ENCODE measurements around the gene SLC9A4.

The SLC9A4 gene

DNA sequence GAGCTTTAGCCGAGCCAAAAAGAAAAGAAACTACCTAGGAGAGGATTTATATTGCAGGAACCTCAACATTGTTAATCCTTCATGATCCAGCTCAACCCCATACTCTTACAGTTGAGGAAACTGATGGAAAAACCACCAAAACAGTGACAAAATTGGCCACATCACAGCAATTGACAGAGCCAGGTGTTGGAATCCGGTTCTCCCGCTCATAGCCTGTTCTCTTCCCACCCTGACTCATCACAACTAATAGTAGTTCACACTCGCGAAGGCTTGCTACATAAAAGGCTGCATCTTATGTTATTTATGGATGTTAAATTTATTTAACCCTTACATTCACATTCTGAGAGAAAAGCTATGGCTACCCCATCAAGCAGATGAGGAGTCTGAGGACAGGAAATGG is 33.7 kb downstream of the SLC9A4 start:
- Mint-ChIP-seq H3K9me3 (peaks cover 9% of the 10 kb centered on the region), H3K27me3 (peaks cover 9% of the 10 kb centered on the region), H3K4me1 (peaks cover 13% of the 10 kb centered on the region), H3K36me3 (no peaks in the 10 kb centered on the region), H3K4me3 (no peak overlapping the region), H3K27ac (no peak overlapping the region)

DNA sequence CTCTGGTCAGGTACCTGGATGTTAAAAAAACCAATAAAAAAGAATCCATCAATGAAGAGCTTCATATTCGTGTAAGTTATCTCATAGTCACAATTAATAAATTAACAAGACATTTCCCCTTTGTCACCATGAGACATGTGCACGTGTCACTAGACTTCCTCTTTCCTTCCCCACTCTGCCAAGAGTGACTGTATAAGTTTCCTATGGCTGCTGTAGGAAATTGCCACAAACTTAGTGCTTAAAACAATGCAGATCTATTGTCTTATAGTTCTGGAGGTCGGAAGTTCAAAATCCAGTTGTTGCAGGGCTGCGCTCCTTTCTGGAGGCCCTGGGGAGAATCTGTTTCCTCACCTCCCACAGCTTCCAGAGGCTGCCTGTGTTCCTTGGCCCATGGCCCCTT is 35.8 kb downstream of the SLC9A4 start:
- Mint-ChIP-seq H3K4me1 (peaks cover 13% of the 10 kb centered on the region), H3K27me3 (peaks cover 12% of the 10 kb centered on the region), H3K4me3 (no peak overlapping the region), H3K36me3 (no peaks in the 10 kb centered on the region), H3K27ac (no peak overlapping the region), H3K9me3 (peaks cover 9% of the 10 kb centered on the region)

DNA sequence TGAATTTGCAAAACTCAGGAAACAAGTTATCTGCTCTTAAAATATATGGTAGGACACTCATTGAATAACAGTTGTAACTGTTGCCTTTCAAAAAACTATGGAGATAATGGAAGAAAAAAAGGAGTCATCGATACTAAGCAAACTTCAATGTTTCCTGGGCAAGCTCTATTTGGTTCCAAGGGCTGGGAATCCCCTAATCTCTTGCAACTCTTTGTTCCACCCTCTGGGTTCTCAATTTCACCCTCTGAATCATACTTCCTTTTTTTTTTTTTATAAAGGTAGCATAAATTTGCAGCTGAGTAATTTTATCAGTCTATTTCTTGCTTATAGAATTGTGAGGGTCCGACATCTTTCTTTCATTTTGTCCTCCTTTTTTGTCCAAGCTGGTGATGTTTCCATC is 36.7 kb downstream of the SLC9A4 start:
- no peak overlapping the region for H3K4me3 Mint-ChIP-seq
- H3K27me3 Mint-ChIP-seq = peaks cover 9% of the 10 kb centered on the region
- no peaks in the 10 kb centered on the region for H3K36me3 Mint-ChIP-seq
- H3K27ac Mint-ChIP-seq = peak overlapping the region; percentile 81
- peaks cover 13% of the 10 kb centered on the region for H3K4me1 Mint-ChIP-seq
- peaks cover 9% of the 10 kb centered on the region for H3K9me3 Mint-ChIP-seq

DNA sequence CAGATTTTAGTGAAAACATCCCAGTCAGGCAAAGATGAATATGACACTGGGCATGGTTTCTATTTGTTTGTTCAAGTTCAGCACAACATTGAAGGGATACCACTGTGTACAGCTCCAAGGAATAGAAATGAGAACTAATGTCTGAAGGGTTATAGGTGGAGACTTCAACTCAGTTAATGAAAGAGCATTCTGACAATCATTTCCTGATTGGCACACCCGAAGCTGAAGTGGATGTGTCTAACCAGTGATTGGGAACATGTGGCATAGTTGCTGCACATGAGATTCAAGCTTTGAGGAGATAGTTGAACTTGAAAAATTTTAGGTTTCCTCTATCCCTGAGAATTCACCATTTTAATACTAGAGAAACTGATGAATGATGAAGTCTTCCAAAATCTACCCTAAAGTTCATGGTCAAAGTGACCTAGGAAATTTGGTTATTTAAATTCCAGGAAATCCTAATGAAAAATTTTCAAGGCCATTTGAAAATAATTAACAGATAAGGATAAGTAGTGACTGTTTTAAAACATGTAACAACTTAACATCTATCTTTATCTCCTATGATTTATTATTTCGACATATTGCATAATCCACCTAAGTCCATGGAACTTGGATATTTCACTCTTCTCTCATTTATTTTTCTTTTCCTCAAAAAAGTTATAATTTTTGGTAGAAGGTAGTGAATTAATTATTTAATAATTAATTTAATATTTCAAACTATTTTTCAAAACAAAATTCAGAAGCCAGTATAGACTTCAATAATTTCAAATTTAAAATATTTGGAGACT is 38.0 kb downstream of the SLC9A4 start:
- H3K27me3 Mint-ChIP-seq = peaks cover 9% of the 10 kb centered on the region
- H3K4me1 Mint-ChIP-seq = peaks cover 13% of the 10 kb centered on the region
- H3K4me3 Mint-ChIP-seq = no peak overlapping the region
- no peaks in the 10 kb centered on the region for H3K36me3 Mint-ChIP-seq
- peaks cover 9% of the 10 kb centered on the region for H3K9me3 Mint-ChIP-seq
- H3K27ac Mint-ChIP-seq = no peak overlapping the region

DNA sequence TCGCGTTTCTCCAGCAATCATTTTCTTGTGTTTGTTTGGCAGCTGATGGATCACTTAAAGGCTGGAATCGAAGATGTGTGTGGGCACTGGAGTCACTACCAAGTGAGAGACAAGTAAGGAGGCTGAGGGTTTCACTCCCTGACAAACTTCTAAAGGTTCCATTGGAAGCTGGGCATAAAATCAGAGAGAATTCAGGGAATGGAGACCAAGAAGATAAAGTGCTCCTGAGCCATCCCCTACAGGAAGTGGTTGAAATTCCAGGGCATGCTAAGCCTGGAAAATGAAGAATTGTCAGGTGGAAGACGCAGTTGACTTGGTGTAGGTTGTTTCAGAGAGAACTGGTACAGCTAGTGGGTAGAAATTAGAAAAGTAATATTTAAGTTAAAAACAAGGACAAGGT is 39.1 kb downstream of the SLC9A4 start:
- H3K4me1 Mint-ChIP-seq = peaks cover 13% of the 10 kb centered on the region
- peak overlapping the region; percentile 31 for H3K27ac Mint-ChIP-seq
- no peak overlapping the region for H3K4me3 Mint-ChIP-seq
- peaks cover 5% of the 10 kb centered on the region for H3K27me3 Mint-ChIP-seq
- no peaks in the 10 kb centered on the region for H3K36me3 Mint-ChIP-seq
- peaks cover 9% of the 10 kb centered on the region for H3K9me3 Mint-ChIP-seq

DNA sequence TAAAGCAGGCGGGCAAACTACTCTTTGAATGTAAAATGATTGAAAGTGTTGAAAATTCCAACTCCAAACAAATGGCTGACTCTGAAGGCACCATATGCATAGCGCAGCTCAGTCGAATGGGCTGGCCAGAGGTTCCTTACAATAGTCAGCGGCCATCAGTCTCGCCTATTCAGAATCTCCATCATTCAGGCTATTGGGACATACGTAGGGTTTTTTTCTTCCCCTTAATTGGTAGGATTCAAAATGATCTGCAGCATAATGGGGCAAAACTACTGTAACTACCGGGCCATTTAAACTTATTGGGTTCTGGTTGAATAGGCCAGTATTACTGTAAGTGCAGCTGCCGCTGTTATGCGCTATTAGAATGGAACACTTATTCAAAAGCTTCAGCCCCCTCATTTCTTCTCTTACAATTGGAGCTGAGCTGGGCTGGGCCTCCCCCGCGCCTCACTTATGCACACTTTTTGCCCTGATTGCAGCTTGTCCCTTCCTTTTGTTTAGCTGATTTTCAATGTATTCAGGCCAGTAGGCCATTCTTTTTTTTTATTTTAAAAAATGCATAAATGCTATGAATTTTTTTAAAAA is 40.4 kb downstream of the SLC9A4 start:
- Mint-ChIP-seq H3K27ac (no peak overlapping the region), H3K27me3 (peaks cover 5% of the 10 kb centered on the region), H3K4me1 (peaks cover 13% of the 10 kb centered on the region), H3K36me3 (no peaks in the 10 kb centered on the region), H3K4me3 (no peak overlapping the region), H3K9me3 (peaks cover 9% of the 10 kb centered on the region)

DNA sequence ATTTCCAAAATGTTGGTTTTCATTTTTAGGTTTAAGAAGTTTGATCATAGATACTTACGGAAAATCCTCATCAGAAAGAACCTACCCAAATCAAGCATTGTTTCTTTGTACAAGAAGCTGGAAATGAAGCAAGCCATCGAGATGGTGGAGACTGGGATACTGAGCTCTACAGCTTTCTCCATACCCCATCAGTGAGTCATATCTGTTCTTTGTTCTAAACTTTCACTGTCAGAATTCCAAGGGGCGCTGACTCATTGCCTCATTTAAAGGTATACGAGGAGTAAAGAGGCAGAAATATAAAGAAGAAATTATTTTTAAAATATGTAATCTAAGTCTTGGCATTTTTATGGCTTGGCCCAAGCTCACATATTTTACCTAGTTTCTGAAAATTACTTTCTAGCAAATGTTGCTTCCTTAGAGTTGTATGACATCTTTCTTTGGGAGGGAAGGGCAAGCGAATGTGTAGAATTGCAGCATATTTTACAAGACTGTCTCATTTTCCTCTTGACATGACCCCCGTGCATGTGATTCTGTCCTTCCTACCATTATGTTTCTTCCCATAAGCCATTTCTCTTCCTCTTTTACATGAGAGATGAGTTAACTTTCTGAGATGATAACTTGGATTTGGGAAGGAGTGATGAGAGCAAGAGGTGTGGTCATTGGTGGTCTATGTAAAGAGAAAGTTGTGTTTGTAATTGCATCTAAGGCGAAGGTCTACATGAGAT is 41.2 kb downstream of the SLC9A4 start:
- H3K36me3 Mint-ChIP-seq = no peaks in the 10 kb centered on the region
- H3K9me3 Mint-ChIP-seq = peaks cover 5% of the 10 kb centered on the region
- H3K4me1 Mint-ChIP-seq = peaks cover 9% of the 10 kb centered on the region
- no peak overlapping the region for H3K27ac Mint-ChIP-seq
- no peak overlapping the region for H3K4me3 Mint-ChIP-seq
- peaks cover 5% of the 10 kb centered on the region for H3K27me3 Mint-ChIP-seq

DNA sequence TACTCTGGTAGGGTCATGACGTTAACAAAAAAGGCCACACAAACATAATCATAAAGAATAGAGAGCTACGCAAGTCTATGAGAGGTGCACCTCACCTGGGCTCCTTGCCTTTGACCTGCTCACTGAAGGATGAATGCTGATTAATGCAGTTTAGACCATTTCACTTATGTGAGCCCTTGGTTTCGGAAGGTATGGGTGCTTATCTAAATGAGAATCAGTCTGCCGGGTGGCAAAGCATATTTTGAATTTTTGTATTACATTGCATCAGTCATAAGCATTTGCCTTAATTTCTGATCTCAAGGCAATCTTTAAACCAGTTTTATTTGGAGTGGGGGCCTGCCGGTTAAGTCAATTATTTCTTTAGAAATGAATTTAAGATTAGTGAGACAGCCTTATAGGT is 42.8 kb downstream of the SLC9A4 start:
- H3K27me3 Mint-ChIP-seq = peaks cover 5% of the 10 kb centered on the region
- H3K27ac Mint-ChIP-seq = no peak overlapping the region
- no peaks in the 10 kb centered on the region for H3K36me3 Mint-ChIP-seq

DNA sequence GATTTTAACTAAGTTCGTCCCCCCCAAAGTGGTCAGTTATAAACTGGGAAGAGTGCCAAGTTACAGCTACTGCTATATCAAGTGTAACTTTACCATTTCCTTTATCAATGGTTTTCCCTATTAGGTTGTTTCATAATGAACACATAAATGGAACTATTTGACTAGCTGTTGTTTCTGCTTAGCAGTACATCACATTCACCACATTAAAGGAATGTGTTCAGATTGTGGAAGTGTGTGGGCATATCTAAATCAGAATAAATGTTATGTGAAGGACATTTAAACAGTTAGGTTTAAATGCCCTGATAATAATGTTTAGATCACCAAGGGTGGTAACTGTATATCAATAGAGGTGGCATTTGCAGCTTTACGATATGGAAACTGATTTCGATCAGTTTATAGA is 45.1 kb downstream of the SLC9A4 start:
- H3K27ac Mint-ChIP-seq = no peak overlapping the region
- H3K36me3 Mint-ChIP-seq = no peaks in the 10 kb centered on the region
- H3K4me3 Mint-ChIP-seq = no peak overlapping the region
- no peaks in the 10 kb centered on the region for H3K27me3 Mint-ChIP-seq
- no peaks in the 10 kb centered on the region for H3K9me3 Mint-ChIP-seq
- H3K4me1 Mint-ChIP-seq = no peaks in the 10 kb centered on the region

More for the DNA sequence above, 42.8 kb downstream of the SLC9A4 start:
- Mint-ChIP-seq H3K9me3 (no peaks in the 10 kb centered on the region), H3K4me1 (no peaks in the 10 kb centered on the region), H3K4me3 (no peak overlapping the region)

DNA sequence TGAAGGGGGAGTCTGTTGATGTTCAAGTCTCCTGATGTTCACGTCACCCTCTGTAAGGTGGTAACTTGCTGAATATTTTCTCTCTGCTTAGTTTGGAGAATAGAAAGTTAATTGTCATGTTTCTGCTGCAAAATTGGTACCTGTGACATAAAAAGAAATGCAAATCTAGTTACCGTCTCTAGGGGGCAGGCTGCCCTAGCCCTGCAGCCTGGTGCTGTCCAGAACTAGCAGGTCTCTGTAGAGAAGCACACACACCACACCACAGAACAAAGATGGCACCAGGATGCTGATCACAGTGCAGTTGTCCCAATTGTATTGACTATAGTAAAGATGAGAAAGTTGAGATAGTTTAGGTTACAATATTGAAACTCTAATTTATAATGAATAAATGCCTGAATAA is 47.0 kb downstream of the SLC9A4 start:
- no peak overlapping the region for H3K27ac Mint-ChIP-seq
- no peaks in the 10 kb centered on the region for H3K9me3 Mint-ChIP-seq
- no peaks in the 10 kb centered on the region for H3K36me3 Mint-ChIP-seq
- no peaks in the 10 kb centered on the region for H3K4me1 Mint-ChIP-seq
- no peaks in the 10 kb centered on the region for H3K27me3 Mint-ChIP-seq
- H3K4me3 Mint-ChIP-seq = no peak overlapping the region

DNA sequence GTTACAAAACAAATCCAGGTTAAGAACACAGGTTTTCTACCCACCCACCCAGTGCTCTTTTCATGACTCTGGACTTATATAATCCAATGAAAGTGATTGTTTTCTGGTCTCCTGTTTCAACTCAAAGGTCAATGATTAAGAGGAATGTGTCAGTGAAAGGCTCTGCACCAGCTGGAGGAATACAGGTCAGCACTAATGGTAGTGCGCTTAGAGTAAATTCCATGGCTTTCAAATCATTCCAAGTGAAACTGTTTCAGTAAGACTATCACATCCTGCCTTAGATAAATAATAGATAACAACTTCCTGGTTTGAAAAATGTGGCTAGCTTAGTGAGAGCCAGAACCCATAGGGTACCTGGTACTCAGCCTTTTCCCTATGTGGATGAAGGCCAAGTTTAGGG is 47.8 kb downstream of the SLC9A4 start:
- Mint-ChIP-seq H3K9me3 (no peaks in the 10 kb centered on the region), H3K4me3 (no peak overlapping the region), H3K36me3 (no peaks in the 10 kb centered on the region), H3K27me3 (no peaks in the 10 kb centered on the region), H3K27ac (no peak overlapping the region), H3K4me1 (no peaks in the 10 kb centered on the region)

DNA sequence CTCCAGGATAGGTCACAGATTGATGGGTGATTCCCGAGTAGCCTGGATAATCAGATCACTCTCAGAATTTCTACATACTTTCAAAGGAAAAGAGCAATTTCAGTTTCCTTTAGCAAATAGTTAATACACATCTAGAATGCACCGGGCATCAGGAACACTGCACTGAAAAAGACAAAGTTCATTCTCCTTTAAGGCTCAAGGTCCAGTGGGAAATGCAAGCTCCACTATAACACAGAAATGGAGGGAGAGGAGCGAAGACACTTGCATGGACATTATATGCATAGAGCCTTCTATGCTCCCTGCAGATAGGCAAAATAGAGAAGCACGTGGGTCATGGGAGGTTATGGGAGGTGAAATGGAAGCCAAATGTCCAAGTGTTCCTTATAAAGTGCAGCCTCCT is 49.1 kb downstream of the SLC9A4 start:
- Mint-ChIP-seq H3K36me3 (no peaks in the 10 kb centered on the region), H3K4me1 (no peaks in the 10 kb centered on the region), H3K4me3 (no peak overlapping the region), H3K27ac (no peak overlapping the region), H3K27me3 (no peaks in the 10 kb centered on the region), H3K9me3 (no peaks in the 10 kb centered on the region)

DNA sequence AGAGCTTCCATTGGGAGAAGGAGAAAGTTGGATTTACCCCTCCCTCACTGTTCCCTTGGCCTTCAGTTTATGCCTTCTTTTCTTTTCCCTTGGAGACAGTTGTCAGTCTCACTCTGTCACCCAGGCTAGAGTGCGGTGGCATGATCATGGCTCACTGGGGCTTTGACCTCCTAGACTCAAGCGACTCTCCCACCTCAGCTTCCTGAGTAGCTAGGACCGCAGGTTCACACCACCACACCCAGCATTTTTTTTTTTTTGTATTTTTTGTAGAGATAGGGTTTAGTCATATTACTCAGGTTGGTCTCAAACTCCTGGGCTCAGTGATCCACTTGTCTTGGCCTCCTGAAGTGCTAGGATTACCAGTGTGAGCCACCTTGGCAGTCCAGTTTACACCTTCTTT is 49.9 kb downstream of the SLC9A4 start:
- Mint-ChIP-seq H3K4me3 (no peak overlapping the region), H3K4me1 (no peaks in the 10 kb centered on the region), H3K36me3 (no peaks in the 10 kb centered on the region), H3K9me3 (no peaks in the 10 kb centered on the region), H3K27ac (no peak overlapping the region), H3K27me3 (no peaks in the 10 kb centered on the region)

DNA sequence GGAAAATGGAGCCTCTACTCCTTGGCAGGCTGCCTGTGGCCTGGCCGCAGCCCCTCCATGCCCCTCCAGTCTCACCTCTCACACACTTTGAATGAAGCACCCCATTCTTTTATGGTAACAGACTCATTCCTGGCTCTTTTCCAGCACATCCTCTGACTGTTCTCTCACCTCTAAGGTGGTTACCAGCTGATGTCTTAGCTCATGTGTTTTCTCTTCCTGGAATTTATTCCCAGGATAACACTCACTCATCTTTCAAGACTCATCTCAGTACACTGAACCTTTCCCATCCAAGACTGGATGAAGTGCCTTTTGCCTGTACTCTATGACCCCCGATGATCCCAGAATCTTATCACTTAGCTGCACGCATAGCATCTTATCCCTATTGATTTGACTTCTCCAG is 50.6 kb downstream of the SLC9A4 start:
- H3K9me3 Mint-ChIP-seq = no peaks in the 10 kb centered on the region
- no peak overlapping the region for H3K27ac Mint-ChIP-seq
- H3K27me3 Mint-ChIP-seq = no peaks in the 10 kb centered on the region
- no peaks in the 10 kb centered on the region for H3K4me1 Mint-ChIP-seq
- no peak overlapping the region for H3K4me3 Mint-ChIP-seq
- no peaks in the 10 kb centered on the region for H3K36me3 Mint-ChIP-seq

DNA sequence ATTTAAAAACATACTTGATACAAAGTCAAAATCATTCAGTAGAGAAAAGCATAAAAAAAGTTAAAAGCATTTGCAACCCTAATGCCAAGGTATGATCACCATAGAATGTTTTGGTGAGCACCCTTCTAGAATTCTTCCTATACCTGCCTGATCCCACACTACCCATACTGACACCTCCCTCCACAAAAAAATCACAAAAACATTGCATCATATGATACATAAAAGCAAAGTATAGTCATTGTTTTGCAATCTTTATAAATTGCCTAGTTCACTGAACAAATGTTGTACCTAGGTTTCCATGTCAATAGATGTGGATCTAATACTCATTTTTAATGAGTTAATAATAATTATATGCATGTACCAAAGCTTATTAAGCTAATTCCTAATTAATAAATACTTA is 54.1 kb downstream of the SLC9A4 start:
- Mint-ChIP-seq H3K27ac (no peak overlapping the region), H3K9me3 (no peaks in the 10 kb centered on the region), H3K4me1 (no peaks in the 10 kb centered on the region), H3K4me3 (no peak overlapping the region), H3K36me3 (no peaks in the 10 kb centered on the region), H3K27me3 (peaks cover 1% of the 10 kb centered on the region)

DNA sequence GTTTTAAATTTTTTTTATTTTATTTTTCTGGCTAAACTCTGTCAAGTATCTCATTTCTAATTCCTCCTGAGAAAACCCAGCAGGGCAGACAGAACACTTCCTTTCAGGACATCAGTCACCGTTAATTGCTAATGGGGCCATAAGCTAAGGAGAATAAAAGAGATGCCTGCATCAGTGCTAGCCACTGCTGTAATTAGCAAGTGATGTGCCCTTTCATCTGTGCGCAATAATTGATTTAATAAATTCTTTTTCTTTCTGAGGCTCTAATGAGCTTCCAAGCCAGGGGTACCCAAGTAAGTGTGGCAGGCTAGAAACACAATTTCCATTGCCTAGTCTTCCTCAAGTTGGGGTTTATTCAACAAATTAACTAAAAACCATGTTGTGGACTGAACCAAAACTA is 65.5 kb downstream of the SLC9A4 start:
- Mint-ChIP-seq H3K4me3 (no peak overlapping the region), H3K27me3 (peaks cover 14% of the 10 kb centered on the region), H3K27ac (no peak overlapping the region), H3K9me3 (no peaks in the 10 kb centered on the region), H3K36me3 (no peaks in the 10 kb centered on the region), H3K4me1 (no peaks in the 10 kb centered on the region)
